Osteoblast (primary cell): Measurements from ENCODE around the gene NUP62. TPM values are rescaled to one million over a fixed set of nuclear protein-coding genes. Genes with fewer than 3 reads are reported as not detected.

ENCODE experiments used
- DNase-seq: peaks from one replicate; pipeline ENCODE4 v3.0.0; 2011; ENCODE audit warnings: low spot score, mixed read lengths; ENCODE audit not compliant: insufficient read length; ENCODE audit errors: missing footprints
- H2AFZ ChIP-seq: 2 replicates; pipeline ENCODE4 v1.6.0; 2011; ENCODE audit warnings: mild to moderate bottlenecking, low read length
- H3K27ac ChIP-seq: 2 replicates; pipeline ENCODE4 v1.5.1; 2011; ENCODE audit warnings: mild to moderate bottlenecking, low read depth, low read length, moderate library complexity
- H3K27me3 ChIP-seq: 2 replicates; pipeline ENCODE4 v1.6.0; 2012; ENCODE audit warnings: mild to moderate bottlenecking, control low read depth, inconsistent platforms, low read length, moderate library complexity; ENCODE audit not compliant: insufficient read depth
- H3K36me3 ChIP-seq: 2 replicates; pipeline ENCODE4 v1.5.1; 2011; ENCODE audit warnings: mild to moderate bottlenecking, low read length, control low read depth, moderate library complexity; ENCODE audit not compliant: insufficient read depth
- H3K4me1 ChIP-seq: 2 replicates; pipeline ENCODE4 v1.5.1; 2011; ENCODE audit warnings: mild to moderate bottlenecking, low read length, control low read depth, moderate library complexity; ENCODE audit not compliant: insufficient read depth
- H3K4me2 ChIP-seq: 2 replicates; pipeline ENCODE4 v1.6.0; 2011; ENCODE audit warnings: mild to moderate bottlenecking, low read length; ENCODE audit not compliant: insufficient read depth
- H3K4me3 ChIP-seq: fragments of 200-600 bp; sonication (generic); 3 replicates; pipeline ENCODE4 v1.5.1; 2012; ENCODE audit warnings: mild to moderate bottlenecking, low read length, inconsistent platforms; ENCODE audit not compliant: insufficient read depth
- H3K79me2 ChIP-seq: 2 replicates; pipeline ENCODE4 v1.6.0; 2012; ENCODE audit warnings: mild to moderate bottlenecking, low read length, control low read depth, inconsistent platforms; ENCODE audit not compliant: insufficient read depth
- H3K9me3 ChIP-seq: 2 replicates; pipeline ENCODE4 v1.5.1; 2011; ENCODE audit warnings: low read depth, low read length, control low read depth
- H4K20me1 ChIP-seq: 2 replicates; pipeline ENCODE4 v1.6.0; 2012; ENCODE audit warnings: mild to moderate bottlenecking, low read length, control low read depth; ENCODE audit not compliant: insufficient read depth
- total RNA-seq: library from RNA; depleted of rRNA; stranded (reverse); fragments of >200 nt; gene quantifications from 2 replicates; pipeline ENCODE4 v1.2.3, GENCODE V29; 2012
- TF ChIP-seq, protein P1 (sequence below): IDR thresholded peaks from 2 replicates; pipeline ENCODE4 v1.5.1; 2011; ENCODE audit warnings: mild to moderate bottlenecking, low read depth, low read length, moderate library complexity; ENCODE audit errors: extremely low read depth

NUP62 gene
- total RNA-seq, 1 donor = 22.8 TPM

DNA sequence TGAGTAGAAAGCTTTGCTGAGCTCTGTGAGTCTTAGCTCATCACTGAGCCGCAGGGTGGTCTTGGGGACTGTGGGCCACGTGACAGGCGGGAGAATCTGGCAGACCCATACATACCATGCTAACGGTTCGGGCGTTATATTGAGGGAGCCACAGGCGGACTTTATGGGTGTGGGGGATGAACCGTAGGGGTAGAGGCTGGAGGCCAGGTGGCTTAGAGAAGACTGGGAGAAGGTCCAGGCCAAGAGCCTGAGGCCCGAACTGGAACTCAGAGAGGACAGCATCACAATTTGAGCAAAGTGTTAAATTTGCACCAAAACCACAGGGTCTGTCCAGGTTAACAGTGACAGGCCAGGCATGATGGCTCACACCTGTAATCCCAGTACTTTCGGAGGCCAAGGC lies 15.6 kb downstream of the NUP62 start:
- Histone ChIP-seq H2AFZ (no peak overlapping the region), H3K4me1 (peaks cover 3% of the 10 kb centered on the region), H3K36me3 (peaks cover 55% of the 10 kb centered on the region), H3K79me2 (peaks cover 51% of the 10 kb centered on the region), H3K27me3 (no peaks in the 10 kb centered on the region), H4K20me1 (peaks cover 30% of the 10 kb centered on the region), H3K27ac (no peak overlapping the region), H3K4me3 (no peak overlapping the region), H3K4me2 (no peak overlapping the region), H3K9me3 (no peaks in the 10 kb centered on the region)
- peak; percentile 66 for DNase-seq
- TF ChIP-seq, protein P1, sequence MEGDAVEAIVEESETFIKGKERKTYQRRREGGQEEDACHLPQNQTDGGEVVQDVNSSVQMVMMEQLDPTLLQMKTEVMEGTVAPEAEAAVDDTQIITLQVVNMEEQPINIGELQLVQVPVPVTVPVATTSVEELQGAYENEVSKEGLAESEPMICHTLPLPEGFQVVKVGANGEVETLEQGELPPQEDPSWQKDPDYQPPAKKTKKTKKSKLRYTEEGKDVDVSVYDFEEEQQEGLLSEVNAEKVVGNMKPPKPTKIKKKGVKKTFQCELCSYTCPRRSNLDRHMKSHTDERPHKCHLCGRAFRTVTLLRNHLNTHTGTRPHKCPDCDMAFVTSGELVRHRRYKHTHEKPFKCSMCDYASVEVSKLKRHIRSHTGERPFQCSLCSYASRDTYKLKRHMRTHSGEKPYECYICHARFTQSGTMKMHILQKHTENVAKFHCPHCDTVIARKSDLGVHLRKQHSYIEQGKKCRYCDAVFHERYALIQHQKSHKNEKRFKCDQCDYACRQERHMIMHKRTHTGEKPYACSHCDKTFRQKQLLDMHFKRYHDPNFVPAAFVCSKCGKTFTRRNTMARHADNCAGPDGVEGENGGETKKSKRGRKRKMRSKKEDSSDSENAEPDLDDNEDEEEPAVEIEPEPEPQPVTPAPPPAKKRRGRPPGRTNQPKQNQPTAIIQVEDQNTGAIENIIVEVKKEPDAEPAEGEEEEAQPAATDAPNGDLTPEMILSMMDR = no peak

DNA sequence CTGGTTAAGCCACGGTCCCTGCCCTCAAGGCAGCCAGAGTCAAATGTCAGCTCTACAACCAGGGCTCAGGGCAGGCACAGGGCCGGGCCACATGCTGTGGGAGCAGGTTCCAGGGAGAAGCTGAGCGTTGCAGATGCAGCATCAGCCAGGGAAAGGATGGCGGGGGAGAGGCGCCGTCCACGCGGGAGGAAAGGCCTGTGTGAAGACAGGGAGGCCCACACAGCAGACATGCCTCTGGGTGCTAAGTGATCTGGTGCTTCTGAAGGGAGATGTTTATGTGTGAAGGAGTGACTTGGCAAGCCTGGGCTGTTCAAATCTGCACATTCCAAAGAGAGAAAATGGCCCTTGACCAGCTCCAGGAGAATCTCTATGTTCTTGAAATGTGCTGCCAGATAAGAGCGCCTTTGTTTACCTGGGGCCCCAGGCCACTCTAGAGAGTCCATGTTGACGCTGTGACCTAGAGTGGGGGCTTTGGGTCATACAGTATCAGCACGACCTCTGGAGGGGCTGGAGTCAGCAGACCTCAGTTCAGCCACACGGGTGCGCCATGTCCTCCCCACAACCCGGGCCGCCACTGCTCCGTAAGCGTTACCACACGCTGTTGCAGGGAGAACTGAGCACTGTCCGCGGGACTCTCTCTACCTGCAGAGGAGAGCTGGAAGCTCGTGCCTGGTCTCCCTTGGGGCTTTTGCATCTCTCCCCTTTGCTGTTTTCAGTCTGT lies 16.2 kb downstream of the NUP62 start:
- H3K27ac ChIP-seq = no peak overlapping the region
- no peak overlapping the region for H3K4me2 ChIP-seq
- peaks cover 46% of the 10 kb centered on the region for H3K79me2 ChIP-seq
- peaks cover 36% of the 10 kb centered on the region for H4K20me1 ChIP-seq
- TF ChIP-seq, protein P1 = no peak
- peaks cover 3% of the 10 kb centered on the region for H3K4me1 ChIP-seq
- no peak overlapping the region for H2AFZ ChIP-seq
- peak; percentile 56 for DNase-seq
- no peak overlapping the region for H3K4me3 ChIP-seq
- peaks cover 55% of the 10 kb centered on the region for H3K36me3 ChIP-seq
- H3K27me3 ChIP-seq = no peaks in the 10 kb centered on the region
- no peaks in the 10 kb centered on the region for H3K9me3 ChIP-seq

DNA sequence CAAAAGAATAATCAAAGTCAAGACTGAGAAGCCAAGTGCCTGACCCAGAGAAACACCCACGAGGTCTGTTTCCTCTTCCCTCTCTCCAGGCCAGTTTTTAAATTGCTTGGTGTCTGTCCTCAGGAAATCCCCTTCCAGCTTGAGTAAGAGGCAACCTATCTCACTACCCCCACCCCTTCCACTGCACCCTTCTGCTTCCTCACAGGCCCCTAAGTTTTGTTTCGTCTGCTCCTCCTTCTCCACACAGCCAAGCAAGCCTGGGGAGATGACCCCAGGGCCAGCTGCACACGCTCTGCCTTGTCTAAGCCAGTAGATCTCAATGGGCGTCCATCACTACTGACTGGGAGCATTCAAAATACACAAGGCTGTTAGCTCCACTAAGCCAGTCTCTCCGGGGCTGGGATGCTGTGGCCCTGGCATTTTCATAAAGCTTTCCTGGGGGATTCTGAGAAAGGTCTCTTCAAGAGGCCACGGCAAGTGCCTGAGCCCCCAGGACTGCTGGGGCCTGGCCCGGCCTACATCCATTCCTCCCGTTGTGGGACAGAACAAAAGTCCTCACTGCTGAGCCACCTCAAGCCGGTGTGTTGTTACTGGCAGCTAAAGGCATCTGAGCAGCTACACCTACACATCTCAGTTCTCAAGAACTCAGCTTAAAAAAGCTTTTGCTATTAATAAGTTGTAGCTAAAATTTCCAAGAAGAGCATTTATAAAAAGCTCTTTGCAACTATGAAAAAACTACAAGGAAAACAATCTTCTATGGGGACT lies 17.7 kb downstream of the NUP62 start:
- Histone ChIP-seq H3K79me2 (peaks cover 37% of the 10 kb centered on the region), H3K4me3 (no peak overlapping the region), H4K20me1 (peaks cover 36% of the 10 kb centered on the region)

More for the DNA sequence above, 17.7 kb downstream of the NUP62 start:
- Histone ChIP-seq H3K27me3 (no peaks in the 10 kb centered on the region), H3K4me2 (no peak overlapping the region), H3K36me3 (peaks cover 55% of the 10 kb centered on the region), H3K4me1 (peaks cover 3% of the 10 kb centered on the region), H2AFZ (no peak overlapping the region), H3K9me3 (no peaks in the 10 kb centered on the region), H3K27ac (no peak overlapping the region)
- DNase-seq = peak; percentile 76
- TF ChIP-seq, protein P1 = no peak
